OCI-M1 (cell line): ENCODE measurements around the gene RARB.

Experiments used
- DNase-seq: peaks from one replicate; lab custom pipeline; 2025; lab: John Stamatoyannopoulos, UW

Gene RARB

DNA sequence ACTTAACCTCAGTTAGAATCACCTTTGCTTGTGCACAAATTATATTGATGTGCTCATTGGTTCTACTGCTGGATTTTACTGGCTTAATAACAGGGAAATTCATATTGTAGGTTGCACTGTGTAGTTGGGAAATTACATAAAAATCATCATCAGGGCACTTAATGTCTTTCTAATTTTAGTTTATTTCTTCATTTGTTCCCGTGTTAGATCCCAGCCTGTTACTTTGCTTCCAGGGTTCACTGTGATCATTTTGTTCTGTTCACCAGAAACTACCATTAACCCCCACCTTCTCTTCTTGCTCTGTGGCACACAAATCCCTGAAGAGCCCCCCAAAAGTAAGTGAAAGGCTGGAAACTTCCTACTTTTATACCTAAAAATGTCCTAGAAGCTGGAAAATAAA, 80.4 kb downstream of the RARB start:
- DNase-seq: no peak

DNA sequence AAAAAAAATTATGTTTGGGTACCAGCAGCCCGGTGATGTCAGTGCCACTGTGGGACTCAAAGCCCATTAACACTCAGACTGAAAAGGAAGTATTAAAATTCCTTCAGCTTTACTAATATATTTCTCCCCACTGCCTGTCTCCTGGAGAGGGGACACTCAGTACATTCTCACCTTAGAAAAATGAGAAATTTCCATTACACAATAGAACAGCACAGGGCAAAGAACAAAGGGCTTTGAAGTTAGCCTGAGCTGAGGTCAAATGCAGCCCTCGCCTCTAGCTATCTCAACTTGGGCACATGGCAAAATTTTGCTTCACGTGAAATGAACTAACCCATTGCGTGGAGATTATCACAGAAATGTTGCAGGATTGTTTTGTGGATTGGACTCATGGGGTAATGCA, 80.8 kb downstream of the RARB start:
- DNase-seq: no peak

DNA sequence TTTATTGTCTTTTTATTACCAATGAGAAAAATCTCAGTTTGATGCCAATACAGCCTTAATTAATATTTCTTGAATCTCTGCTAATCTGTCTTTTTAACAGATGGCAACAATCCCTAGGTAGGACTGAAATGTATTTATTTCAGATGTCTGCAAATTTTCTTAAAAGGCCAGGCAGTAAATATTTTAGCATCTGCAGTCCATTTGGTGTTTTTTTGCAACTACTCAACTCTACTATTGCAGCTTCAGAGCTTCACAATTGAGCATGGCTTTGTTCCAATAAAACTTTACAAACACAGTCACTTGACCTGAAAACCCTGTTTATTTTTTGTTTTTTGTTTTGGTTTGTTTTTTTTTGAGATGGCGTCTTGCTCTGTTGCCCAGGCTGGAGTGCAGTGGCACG, 82.7 kb downstream of the RARB start:
- no peak for DNase-seq

DNA sequence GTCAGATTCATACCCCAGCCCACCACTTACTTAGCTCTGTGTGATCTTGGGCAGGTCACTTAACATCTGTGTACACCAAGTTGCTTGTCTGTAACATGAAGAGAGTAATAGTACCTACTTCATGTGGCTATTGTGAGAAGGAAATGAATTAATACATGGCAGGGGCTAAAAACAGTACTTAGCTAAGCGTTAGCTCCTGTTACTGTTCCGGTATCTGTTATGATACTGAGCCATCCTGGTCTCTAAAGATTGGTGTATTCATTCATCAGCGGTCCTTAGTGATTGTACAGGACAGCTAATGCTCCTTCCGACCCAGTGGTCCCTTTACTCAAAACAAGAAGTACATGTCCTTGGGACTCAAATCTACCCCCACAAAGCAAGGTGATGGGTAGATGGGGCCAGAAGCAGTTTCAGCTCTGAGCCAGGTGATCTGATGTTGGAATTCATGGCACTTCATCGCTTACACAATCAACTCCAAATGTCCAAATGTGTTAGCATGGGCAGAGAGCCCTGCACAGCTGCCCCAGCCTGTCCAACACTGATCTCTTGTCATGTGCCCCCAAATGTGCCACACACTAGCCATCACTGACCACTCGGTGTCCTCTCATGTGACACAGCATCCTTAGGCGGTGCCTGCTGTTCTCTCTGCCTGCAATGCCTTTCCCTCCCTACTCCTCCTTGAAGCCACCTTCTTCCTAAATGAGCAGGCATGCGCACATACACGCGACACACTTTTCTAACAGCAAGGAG, 84.1 kb downstream of the RARB start:
- no peak for DNase-seq

DNA sequence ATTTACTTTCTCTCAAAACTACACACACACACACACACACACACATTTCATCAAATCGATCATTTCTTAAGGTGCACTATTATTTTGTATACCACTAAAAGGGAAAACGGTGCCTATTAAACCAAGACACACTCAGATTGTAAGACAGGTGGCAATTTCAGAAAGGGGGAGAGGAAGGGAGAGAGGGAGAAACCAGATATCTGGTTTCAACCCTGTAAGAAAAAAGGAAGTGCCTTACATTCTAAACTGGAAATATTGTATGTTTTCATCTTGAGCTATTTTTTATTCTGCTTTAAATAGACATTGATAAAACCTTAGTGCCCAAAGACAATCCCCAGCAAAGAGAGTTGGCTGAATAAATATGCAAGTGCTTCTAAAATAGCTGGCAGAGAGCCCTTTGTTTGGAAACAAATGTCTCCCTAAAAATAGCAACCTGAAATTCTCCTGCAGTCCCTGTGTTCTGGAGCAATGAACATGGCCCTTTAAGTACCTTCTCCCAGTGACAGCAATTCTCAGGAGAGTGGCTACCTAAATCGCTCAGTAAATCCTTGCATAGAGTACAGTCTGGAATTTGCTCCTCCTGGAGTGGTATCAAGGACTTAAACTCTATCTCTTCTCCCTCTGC, 85.7 kb downstream of the RARB start:
- DNase-seq: peak; percentile 8

DNA sequence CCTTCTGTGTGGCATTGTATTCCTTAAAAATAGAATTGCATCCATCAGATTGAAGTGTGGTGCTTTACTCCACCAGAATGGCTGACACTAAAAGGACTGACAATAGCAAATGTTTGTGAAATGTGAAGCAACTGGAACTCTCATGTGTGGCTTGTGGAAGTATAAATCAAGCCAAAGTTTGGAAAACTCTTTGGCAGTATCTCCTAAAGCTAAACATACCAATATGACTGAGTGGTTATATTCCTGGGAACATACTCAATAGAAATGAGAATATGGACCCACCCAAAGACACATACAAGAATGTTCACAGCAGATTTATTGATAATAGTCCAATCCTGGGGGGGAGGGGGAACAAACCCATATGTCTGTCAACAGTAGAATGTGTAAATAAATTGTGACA, 87.1 kb downstream of the RARB start:
- no peak for DNase-seq

DNA sequence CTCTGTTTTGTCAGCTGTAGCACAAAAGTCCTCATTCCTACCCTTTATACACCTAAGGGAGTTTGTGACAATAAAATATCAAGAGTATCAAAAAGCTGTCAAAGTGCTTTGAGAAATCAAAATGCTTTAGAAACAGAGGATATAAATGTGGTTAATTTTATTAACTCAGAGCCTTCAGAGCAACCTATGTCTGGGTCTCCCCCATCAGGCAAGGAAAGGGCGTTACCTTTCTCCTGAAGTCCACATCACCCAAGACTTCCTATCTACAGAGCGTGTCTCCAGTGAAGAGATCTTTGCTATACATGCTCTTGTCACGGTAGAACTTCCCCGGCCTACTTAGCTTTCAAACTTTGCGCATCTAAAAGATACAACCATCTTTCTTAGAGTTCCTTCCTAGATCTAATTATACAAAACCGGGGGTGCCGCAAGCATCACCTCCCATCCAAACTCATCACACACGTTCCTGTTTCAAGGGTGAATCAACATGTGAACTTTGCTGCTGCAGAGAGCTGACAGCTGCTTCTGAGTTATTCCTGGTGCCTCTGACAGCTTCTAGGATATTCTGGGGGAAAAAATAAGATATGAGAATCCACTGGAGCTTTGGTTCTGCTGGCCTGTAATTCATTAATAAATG, 93.0 kb downstream of the RARB start:
- DNase-seq: no peak

DNA sequence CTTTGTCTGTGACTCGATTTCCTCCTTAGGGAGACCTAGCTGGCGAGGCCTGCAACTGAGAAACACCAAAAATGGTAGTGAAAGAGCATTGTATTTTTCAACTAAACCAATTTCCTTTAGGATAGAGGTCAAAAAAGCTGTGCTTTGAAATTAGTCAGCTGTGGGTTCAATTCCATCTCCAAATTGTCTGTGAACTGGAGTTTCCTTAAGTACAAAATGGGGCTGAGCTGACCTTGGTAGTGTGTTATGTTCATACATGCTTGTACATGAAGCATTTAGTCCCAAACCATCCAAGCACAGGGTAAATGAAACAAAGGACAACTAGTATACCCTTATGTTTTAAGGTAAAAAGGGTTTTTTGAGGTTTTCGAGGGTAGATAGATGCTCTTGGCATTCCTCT, 99.3 kb downstream of the RARB start:
- no peak for DNase-seq

DNA sequence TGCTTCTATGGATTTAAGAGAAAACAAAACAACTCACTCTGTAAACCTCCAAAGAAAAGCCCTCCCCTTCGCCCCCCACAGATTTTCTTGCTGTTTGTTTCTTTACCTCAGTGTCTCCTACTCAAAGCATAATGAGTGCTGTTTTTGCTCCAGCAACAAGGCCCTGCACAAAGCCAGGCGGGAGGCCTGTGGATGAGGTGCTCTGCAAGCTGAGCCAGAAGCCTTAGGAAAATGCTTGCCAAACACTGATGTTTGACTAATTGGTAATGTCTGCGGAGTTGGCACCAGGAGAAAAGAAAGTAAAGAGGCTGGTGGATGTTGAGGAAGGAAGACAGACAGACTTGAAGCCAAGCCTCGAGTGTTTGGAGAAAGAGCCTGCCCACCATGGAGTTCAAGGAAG, 99.7 kb downstream of the RARB start:
- no peak for DNase-seq

DNA sequence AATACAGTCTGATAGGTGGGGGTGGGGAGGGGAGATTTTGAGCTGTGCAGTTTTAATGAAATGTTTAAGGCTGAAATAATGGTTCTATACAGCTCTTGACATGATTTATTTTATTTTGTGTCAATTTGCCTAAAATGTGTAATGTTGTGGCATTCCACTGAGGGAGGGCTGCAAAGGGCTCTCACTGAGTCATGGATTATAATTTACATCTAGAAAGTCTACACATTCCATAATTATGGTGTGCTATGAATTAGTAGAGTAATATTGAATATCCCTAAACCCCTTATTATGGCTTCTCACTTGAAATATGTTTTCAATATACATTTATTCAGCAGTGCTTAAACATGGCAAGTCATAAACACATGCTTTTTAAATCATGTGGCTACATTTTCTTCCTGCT, 103.9 kb downstream of the RARB start:
- DNase-seq: no peak

DNA sequence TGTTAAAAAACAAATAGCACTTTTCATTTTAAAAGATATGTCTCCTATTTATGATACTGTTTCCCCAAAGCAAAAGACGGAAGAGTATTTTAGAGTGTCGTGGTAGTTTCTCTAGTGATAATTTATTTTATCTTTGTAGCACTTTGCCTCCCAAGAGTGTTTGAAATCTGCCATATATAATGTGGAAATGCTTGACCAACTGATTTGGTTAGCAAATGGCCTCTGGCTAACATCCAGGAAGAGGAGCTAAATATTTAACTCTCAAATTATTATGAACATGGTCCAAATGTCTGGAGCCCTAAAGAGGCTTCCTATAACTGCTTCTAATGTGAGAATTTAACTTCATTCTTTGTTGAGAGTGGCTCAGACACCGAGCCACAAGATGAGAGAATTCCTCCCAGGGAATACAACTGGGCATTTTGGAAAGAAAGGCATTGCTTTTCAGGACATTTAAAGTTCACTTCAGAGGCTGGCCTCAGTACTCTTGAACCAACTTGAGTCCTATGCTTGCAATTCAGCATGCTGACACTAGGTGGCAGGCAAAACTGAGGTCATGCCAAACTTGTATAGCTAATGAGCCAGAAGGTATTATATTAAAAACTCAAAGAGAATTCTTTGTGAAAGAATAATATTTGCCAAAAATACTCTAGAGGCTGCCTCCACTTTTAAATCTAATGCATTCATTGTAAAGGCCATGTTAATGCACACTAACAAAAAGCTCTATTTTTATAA, 104.5 kb downstream of the RARB start:
- DNase-seq: peak; percentile 62

DNA sequence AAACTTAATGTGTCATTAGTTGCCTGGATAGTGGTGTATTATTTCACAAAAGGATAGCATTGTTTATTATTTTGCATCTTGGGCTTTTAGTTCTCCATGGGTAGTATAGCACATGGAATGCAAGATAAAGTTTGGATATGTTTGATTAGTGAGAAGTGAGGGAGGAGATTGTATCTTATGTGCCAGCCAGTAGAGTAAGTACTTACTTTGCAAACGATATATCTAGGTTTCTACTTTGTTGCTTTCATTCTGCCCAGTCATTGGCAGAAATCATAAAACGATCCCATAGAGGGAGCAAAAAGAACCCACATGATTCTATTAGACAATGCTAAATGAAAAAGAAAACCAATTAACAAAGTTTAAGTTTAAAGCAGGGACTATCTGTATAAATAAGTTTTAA, 105.3 kb downstream of the RARB start:
- no peak for DNase-seq

DNA sequence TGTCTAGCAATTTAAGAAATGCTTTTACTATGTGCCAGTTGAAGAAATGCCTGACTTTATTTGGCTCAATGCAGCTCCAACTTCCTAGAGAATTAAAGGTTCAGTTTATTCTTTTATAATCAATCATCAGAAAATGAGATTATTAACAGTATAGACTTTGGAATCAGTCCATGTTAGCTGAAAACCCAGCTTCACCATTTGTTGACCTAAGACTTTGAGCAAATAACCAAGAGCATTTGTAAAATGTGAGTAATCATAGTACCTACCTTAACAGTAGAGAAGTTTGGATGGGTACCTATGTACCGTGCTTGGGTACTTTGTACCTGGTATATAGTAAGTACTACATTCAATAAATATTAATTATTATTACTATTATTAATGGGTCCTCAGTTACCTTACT, 105.9 kb downstream of the RARB start:
- DNase-seq: no peak

DNA sequence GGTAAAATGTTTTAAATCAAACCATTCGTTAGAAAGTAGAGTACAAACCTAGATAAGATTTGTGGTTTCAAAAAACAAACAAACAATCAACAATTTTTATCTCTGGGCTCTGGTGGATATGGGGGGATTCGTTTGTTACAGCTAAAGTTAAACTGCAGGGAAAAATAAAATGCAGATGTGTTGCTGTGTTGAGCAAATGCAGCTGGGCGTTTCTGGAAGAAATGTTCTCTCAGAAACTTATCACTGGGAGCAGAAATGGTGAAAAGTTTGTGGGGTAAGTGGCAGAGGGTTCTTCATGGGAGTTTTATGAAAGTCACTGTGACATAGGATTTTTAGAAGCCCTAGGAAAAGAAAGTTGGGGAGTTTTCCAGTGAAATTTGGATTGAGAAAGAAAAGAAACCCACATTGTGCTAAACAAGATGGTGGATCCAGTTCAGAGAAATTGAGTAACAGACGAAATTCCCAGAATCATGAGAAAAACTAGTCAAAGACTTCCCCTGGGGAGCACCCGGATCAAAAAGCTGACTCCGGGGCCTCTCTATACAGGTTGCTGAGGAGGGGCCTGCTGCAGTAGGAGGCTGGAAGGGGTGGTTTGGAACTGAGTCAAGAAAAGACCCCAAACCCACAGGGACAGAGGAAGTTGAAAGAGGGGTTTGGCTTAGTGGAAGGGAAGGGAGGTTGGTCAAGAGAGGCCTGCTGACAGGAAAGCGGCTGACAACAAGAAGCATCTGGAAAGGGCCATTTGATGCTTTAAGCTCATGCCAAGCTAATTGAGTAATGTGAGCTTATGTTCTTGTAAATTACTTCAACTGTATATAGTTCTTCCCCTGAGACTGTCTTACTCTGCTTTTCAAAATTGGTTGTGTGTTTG, 108.7 kb downstream of the RARB start:
- DNase-seq: no peak

DNA sequence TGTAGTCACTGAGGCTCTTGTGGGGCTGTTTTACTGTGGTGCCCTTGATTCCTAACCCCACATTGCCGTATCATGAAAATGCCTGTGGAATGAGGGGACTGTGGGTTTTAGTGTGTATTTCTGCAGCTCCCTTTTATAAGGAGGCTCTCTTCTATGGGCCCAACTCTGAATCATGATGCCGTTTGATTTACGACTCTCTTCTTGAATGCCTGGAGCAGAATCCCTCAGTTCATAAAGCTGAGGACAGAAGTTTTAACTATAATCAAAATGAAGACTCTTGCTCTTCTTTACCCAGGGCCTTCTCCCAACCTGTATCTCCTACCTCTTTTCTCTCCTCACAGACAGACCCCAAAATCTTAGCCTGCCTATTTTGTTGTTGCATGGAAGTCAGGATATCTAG, 109.5 kb downstream of the RARB start:
- no peak for DNase-seq

DNA sequence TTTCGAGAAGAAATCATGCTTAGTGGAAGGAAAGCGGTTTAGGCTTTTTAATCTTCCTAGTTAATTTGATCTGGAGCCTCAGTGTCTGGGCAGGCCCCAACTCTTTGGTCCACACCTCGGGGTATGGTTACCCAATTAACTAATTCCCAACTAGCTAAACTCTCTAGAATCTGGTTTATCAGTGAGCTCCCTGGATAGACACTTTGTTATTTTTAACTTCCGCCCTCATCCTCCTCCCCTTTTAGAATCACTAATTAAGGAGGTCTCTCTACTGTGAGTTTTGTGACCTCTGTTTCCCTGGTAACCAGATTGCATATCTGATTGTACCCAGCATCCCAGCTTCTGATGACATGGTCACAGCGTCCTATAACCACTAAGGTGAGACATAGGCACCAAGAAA, 112.2 kb downstream of the RARB start:
- no peak for DNase-seq

DNA sequence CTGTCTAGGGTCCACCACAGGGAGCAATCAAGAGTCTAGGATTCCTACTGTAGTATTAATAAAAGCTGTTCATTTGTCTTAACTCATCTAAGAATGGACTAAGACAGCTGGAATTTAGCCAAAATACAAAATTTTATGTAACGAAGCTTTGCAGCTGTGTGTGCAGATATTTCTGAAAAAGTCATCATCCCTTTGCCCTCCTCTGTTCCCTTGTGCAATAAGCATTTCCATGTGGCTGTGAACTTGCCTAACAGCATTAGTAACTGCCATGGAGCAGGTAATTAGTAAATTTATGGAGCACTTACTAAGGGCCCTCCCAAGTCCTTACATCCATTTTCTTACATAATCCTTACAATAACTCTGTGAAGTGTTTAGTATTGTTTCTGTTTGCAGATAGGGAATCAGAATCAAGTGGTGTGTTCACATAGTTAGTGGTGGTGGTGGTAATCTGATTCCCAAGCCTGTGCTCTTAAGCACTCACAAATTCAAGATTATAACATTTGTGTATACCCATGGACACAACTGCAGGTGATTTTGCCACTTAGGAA, 114.5 kb downstream of the RARB start:
- DNase-seq: no peak

DNA sequence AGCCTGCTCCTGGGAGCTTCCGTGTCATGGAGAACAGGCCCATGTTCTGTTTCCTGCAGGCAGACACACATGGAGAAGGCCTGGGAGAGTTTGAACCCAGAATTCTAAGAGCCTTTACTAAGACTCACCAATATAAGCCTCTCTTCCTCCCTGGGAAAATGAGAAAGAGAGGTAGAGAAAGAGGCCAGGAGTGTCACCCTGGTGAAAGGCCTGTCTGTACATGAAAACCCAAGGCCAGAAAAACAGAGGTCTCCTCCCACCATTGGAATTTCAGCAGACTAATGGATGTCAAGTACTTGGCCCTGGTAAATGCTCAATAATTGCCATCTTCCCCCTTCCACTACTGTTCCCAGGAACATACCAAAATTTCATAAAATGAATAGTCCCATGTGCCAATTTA, 119.0 kb downstream of the RARB start:
- no peak for DNase-seq

DNA sequence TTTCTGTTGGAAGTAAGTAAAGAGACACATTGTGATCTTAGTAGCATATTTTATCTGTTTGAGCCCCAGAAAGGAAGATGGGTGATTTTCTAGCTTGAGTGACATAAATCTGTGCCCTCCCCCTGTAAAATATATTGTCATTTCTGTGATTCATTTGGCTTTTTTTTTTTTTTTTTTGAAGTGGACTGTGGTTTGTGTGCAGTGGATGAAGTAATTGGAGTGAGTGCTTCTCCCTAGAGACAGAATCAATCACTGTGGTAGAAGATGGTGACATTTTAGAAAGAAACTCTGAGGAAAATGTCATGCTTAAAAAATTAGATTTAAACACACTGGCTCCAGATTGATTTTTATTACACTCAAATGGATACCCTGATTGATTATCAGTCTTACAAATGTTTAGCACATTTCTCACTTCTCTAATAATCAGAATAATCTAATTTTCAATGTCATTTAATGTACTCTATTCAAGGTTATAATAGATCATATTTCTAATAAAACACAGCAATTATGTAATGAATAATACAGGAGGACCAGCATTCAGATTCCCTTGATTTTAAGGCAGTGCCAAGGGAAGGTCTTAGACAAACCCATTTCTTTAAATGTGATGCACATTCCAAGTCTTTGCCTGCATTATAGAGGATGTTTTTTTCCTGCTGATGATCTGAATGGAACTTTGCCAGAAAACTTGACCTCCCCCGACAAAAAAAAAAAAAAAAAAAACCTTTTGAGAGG, 120.0 kb downstream of the RARB start:
- no peak for DNase-seq

DNA sequence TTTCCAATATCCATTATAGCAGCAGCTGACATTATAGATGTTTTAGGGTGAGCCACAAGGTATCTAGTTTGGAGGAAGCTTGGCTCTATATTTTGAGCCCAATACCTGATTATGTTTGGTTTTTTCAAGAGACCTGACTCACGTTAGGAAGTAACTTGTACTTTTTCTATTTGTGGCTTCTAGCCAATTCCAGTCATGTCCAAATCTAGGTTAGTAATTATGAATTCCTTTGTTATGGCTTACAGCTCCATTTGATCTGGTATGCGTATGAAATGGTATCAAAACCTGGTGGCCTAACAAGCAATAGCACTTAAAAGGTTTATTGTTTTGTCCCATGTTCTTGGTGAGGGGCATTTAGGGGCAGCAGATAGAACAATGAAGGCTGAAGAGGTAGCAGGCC, 120.8 kb downstream of the RARB start:
- no peak for DNase-seq

DNA sequence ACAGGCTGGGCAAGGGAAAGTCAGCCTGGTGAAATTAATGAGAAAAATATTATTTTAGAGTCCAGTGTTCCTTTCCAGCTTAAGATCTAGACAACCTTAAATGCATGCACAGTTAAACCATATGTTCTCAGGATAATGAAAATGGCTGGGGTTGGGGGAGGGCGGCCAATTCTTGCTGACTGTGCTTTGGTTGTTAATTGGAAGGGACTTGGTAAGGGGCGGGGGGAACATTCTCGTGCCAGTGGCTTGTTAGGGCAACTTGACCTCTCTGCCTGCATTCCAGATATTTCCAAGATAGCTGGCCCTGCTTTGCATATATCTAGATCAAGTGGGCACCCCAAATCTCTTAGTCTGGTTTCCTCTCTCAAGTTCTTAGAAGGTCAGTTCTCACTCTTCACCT, 124.2 kb downstream of the RARB start:
- DNase-seq: no peak
